Measurements from ENCODE around the gene PTCH1.

The PTCH1 gene

GRCh38 chr9:95462249-95463147 is 54.3 kb downstream of the PTCH1 start:
- no peak for DNase-seq (ENCODE audit: low spot score)

DNA sequence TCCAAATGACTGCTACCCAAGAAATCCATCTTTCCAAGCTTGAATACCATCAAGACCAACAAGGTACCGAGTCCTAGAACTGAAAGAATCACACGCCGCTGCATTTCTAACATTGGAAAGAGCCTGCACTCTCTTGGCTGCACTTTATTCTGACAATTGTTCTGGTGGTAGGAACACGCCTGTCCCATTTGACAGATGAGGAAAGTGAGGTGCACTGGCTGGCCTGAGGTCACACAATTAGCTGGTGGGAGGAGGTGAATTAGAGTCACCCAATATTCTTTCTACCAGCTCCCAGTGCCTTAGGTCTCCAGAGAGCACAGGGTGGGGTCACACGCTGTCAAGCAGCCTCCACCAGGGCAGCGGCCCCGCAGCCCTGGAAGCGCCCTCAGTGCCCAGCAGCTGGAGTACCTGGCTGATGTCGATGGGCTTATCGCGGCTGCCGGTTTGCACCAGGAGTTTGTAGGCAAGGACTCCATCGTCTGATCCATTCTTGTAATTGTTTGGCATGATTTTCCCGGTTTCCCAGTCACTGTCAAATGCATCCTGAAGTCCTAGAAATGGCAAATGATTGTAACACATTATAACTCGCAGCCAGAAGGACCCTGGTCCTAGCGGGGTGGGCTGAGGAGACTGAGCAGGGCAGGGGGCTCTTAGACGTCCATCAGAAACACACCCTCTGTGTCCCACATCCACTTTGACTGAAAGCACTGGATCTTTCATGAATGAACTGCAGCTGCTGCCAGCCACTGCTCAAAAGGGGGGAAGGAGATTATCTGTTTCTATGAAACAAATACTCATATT is 55.1 kb downstream of the PTCH1 start:
- DNase-seq (ENCODE audit: low spot score): no peak

DNA sequence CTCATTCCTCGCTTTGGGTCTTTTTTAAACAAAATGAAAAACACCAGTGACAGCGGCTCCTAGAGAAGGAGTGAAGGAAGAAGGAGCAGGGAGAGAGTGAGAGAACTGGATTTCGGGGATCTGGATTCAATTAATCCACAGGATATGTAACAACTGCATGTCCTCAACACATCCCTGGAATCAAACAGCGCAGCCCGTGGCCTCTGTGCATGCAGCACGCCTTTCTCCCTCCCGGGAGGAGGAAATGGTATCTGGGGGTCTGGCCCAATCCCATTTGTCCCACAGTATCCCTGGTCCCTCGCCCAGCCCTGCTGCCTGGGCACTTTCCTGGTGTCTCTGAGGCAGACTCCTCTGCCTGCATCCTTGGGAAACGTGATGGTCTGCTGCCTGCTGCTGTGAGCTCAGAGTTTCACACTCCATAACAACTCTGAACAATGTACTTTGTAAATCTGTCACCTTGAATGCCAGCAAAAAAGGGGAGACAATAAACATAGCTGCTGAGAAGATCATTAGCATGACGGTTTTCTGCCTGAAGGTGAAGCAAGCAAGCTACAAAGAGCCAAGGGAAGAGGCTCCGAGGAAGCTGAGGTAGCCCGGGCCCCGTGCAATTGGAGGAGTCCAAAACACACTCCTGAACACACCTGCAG is 56.1 kb downstream of the PTCH1 start:
- no peak for DNase-seq (ENCODE audit: low spot score)

DNA sequence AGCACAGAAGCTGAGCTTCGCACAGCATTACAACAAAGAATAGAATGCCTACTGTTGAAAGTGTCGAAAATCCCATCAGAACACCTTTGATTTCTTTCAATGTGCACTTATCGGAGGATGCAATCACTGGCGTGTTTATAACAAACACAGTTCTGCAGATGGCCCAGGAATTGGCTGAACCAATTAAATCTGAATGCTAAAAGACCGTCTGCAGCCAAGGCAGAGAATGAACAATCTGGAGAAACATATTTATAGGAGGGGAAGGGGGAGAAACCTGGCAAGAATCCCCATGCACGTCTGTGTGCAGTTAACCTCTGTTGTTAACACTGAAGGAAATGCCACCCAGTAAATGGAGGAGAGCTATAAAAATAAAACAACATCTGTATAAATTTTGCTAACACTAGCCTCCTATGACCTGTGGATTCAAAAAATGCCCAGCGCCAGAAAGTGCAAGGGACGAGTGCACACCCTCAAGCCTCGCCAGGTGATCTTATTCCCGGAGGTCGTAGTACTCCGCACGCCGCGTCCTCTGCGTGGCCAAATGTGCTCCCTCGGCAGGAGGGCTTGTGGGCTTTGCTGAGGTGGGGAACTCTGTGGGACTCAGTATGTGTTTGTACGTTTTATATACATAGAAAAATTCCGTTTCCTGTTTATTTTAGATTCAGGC is 56.8 kb downstream of the PTCH1 start:
- no peak for DNase-seq (ENCODE audit: low spot score)

- DNase-seq (ENCODE audit: low spot score): no peak
Measured at GRCh38 chr9:95459178-95459577, 57.6 kb downstream of the PTCH1 start.

- DNase-seq (ENCODE audit: low spot score): no peak
Measured at GRCh38 chr9:95458666-95459065, 58.1 kb downstream of the PTCH1 start.

DNA sequence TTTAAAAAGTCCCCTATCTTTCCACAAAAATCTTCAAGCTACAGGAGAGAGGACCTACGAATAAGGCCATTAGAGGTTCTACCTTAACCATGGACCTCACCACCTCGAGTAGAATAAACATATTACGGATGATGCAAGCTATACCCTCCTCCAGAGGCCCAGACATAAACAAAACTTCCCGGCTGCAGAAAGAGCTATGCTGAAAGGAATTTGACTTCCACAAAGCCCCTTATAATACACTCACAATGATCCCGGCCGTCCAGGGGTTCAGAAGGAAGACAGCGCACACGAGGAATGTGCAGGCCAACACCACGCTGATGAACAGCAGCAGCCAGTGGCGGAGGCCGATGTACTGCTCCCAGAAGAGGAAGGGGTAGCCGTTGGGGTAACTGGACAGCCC is 59.0 kb downstream of the PTCH1 start:
- DNase-seq (ENCODE audit: low spot score): no peak

GRCh38 chr9:95455714-95456113 is 61.1 kb downstream of the PTCH1 start:
- no peak for DNase-seq (ENCODE audit: low spot score)

DNA sequence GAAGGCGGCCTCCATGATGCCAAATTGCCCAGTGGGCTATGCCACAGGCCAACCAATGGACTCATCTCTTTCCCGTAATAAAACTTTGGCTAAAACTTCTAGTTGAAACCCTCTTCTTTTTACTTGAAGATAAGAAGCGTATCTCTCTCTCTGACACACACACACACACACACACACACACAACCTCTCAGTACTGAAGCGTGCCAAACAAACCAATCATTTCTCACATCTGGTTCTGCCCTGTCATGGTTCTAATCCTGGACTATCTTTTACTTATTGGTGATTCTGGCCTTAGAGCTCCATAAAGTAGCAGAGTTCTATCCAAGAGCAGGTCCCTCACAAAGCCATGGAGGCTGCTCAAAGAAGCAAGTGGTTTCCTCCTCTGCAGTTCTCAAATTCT is 64.6 kb downstream of the PTCH1 start:
- no peak for DNase-seq (ENCODE audit: low spot score)

GRCh38 chr9:95451065-95451426 is 65.7 kb downstream of the PTCH1 start:
- no peak for DNase-seq (ENCODE audit: low spot score)

- no peak for DNase-seq (ENCODE audit: low spot score)
Measured at GRCh38 chr9:95450171-95451064, 66.4 kb downstream of the PTCH1 start.

DNA sequence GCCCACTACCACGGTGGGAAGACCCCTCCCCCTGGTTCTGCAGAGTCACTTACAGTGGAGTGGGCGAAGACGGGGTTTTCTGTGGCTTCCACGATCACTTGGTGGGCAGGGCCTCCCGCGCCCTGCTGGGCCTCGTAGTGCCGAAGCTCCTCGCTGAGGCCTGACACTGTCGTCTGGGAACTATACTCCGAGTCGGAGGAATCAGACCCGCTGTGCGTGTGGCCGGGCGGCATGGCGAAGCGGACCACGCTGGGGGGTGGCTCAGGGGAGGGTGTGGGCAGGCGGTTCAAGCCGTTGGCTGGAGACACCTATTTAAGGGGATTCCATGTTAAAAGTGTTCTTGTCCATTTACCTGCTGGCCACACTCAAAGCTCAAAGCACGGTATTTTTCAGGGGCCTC is 67.8 kb downstream of the PTCH1 start:
- no peak for DNase-seq (ENCODE audit: low spot score)

DNA sequence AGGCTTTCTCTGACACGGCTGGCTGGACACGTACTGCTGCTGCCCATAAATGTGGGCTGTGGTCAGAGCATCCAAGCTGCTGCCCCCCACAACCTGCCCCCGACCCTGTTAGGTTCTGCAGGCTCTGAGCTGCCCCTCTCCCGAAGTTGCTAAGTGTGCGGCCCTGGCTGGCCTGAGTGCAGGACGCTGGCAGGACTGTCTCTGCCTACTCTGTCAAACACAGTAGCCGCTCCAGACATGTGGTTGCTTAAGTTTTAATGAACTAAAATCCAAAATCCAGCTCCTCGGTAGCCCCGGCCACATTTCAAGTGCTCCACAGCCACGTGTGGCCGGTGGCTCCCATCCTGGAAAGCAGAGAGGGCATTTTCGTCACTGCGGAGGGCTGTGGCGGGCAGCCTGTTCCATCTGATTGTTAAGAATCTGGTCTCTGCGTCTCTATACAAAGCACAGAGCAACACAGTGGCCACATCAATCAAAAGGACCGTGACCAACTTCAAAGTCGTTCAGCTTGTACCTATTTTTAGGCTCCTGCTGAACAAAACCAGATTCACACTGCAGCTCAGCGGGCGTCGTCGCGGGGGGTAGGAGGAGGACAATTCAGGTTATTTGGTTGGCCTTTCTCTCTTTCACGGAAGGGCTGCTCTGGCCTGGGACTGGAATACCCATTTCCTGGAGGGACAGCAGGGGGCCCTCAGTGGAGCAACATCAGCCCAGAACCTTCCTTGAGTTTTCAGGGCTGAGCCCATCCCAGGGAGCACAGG is 68.9 kb downstream of the PTCH1 start:
- no peak for DNase-seq (ENCODE audit: low spot score)

DNA sequence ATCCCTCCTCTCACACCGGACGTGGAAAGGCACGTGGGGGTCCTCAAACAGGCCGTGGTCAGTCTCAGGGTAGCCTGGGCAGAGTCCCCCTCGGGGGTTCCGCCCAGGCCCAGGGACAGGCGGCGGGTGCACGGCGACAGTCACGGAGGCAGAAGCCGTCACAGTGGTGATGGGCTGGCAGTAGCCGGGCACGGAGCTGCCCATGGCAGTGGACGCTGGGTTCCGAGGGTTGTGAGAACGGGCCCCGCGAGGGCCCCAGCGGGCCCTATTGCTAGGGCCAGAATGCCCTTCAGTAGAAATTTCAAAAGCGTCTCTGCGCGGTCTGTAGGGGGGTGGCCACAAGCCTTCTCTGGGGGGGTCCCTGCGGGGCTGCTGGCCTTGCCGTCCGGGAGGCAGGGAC is 69.8 kb downstream of the PTCH1 start:
- no peak for DNase-seq (ENCODE audit: low spot score)

DNA sequence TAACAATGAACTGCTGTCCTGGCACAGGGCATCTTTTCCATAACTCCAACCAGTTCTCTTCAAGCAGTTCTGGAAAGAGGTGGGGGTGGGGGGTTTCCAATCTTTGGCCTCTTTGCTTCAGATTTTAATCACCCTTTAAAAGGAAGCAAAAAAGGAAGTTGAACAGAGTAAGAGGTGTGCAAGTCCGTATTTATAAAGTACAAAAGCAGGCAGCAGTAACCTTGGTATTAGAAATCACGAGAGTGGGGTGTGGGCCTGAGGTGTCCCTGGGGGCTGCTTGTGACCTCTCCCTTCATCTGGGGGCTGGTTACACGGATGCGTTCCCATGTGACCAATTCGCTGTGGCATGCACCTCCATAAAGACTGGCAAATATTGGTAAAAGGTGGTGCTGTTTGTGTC is 70.5 kb downstream of the PTCH1 start:
- no peak for DNase-seq (ENCODE audit: low spot score)

GRCh38 chr9:95444160-95444559 is 72.6 kb downstream of the PTCH1 start:
- DNase-seq (ENCODE audit: low spot score): no peak

DNA sequence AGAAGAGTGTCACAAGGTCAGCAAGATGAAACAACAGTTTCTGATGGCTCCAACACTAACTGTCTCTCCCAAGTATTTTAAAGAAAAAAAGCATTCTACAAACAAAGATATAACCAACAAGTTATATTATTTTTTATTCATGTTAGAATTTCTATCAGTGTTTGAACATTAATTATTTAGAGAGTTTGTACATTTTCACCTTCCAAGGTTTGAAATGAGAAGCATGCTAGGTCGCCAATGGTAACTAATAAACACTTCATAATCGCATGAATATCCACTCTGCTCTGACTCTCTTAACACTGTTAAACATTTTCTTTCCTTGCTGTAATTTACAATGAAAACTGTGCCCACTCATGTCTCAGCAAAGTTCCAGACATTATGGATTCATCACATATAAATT is 73.5 kb downstream of the PTCH1 start:
- no peak for DNase-seq (ENCODE audit: low spot score)

DNA sequence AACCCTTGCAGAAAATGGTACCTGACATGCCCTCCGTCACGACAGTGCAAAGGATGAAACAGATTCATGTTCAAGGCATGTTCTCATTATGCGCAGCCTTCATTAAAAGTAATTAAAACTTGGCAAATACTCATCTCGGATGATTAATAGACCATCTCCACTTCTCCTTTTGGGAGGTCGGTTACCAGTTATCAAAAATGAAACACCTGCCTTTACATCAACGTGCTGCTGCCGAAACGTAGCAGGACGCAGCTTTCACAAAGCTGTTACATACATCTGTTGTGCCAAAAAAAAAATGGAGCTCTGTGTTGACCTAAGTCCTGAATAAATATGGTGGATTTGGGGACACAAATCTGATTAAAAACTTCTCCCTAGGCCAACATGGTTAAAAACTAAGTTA is 75.7 kb downstream of the PTCH1 start:
- no peak for DNase-seq (ENCODE audit: low spot score)

DNA sequence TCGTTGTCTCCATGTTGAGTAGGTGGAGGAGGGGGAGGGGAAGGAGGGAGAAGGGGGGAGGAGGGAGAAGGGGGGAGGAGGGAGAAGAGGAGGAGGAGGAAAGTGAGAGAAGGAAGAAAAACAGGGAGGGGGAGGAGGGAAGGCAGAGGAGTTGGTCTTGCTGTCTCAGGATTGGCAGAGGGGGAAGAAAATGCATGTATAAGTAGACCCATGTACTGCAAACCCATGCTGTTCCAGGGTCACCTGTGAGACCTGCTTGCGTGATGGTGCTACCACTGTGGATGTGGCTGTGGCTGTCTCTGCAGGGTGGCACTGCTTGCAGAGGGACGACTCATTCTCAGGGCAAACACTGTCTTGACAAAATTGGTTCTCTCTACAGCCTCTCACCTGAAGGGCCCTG is 76.3 kb downstream of the PTCH1 start:
- no peak for DNase-seq (ENCODE audit: low spot score)

- DNase-seq (ENCODE audit: low spot score): no peak
Measured at GRCh38 chr9:95438561-95439357, 78.0 kb downstream of the PTCH1 start.

Measured in HuH-7.5 (cell line).